ENCODE measurements around the gene FAT1.

DNA sequence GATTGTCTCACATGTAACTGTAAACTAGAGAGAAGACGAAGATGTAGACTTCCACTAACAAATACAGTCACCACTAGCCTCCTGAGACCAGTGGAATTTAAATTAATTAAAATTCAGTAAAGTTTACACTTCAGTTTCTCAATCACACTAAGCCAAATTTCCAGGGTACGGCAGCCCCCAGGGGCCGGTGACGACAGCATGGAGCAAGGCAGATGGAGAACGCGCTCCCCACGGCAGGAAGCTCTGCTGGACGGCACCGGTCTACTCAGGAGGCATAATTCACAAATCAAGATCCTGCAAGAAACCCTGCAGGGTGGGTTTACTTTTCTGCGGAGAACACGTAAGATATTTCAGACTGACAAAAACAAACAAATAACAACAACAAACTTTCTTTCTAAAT lies 80.7 kb downstream of the FAT1 start:
- TF ChIP-seq CTCF (IDR thresholded peaks at IDR 0.05) (no peak), POLR2A (IDR thresholded peaks at IDR 0.05) (no peak)

Data from body of pancreas (tissue), 4 donors.